Endothelial cell of umbilical vein (primary cell): ENCODE data around the gene PIK3C2G. TPM values are rescaled to one million over a fixed set of nuclear protein-coding genes. Genes with fewer than 3 reads are reported as not detected.

ENCODE experiments used
- BruUV-seq: library from RNA; stranded (reverse); fragments of 400-500 nt; replicated peaks from 2 replicates; lab custom pipeline; 2021; lab: Mats Ljungman, UMichigan
- CTCF ChIA-PET: fragments of 300-600, 350-600 bp; sonication (Branson Sonifier 250); formaldehyde crosslinking; loops from one replicate; lab custom pipeline; 2021; ENCODE audit warnings: antibody characterized with exemption, inconsistent platforms; lab: Charles Lee
- POLR2A ChIA-PET: fragments of 300-600, 350-600 bp; sonication (Branson Sonifier 250); formaldehyde crosslinking; loops from one replicate; lab custom pipeline; 2021; ENCODE audit warnings: antibody characterized with exemption, inconsistent platforms; lab: Charles Lee
- DNase-seq: peaks from one replicate; pipeline ENCODE4 v3.0.0-alpha.2; 2011; ENCODE audit warnings: low read depth, low spot score
- FAIRE-seq: peaks from 2 replicates; lab custom pipeline; 2011; peaks lifted over from hg19 to GRCh38; lab: Jason Lieb, UNC
- H2AFZ ChIP-seq: 2 replicates; pipeline ENCODE4 v1.6.0; 2012; ENCODE audit warnings: low read depth, low read length, control low read depth, inconsistent platforms
- H3K27ac ChIP-seq: 2 replicates; pipeline ENCODE4 v1.5.1; 2011; ENCODE audit warnings: low read depth, mild to moderate bottlenecking, control low read depth, low read length, moderate library complexity; ENCODE audit not compliant: insufficient read depth
- H3K27me3 ChIP-seq, 2 experiments: 2 replicates each; pipeline versions ENCODE4 v1.6.0 to v1.6.1; 2011; ENCODE audit warnings: low read length in 2 of 2, mixed read lengths in 1 of 2; ENCODE audit not compliant: control insufficient read depth in 2 of 2, insufficient read depth in 2 of 2
- H3K36me3 ChIP-seq, 2 experiments: 2 replicates in 1 of 2; 3 replicates in 1 of 2; pipeline ENCODE4 v1.5.1; 2011; ENCODE audit warnings: low read length in 2 of 2, mild to moderate bottlenecking in 1 of 2, moderate library complexity in 1 of 2; ENCODE audit not compliant: control insufficient read depth in 2 of 2, insufficient read depth in 2 of 2; ENCODE audit errors: extremely low read depth in 1 of 2
- H3K4me1 ChIP-seq: 3 replicates; pipeline ENCODE4 v1.5.1; 2011; ENCODE audit warnings: mild to moderate bottlenecking, low read length; ENCODE audit not compliant: control insufficient read depth, insufficient read depth; ENCODE audit errors: extremely low read depth
- H3K4me2 ChIP-seq: 2 replicates; pipeline ENCODE4 v1.6.1; 2011; ENCODE audit warnings: low read length, control low read depth, mixed read lengths; ENCODE audit not compliant: insufficient read depth
- H3K4me3 ChIP-seq, 3 experiments: fragments of 200-600 bp in 1 of 3; sonication (generic), shearing (Covaris generic) in 1 of 3; replicated peaks in 1 of 3; 2 replicates each; pipeline ENCODE4 v1.5.1; 2011 to 2016; ENCODE audit warnings: control low read depth in 3 of 3, low read length in 3 of 3, mild to moderate bottlenecking in 2 of 3, inconsistent platforms in 1 of 3, low read depth in 1 of 3, moderate library complexity in 1 of 3; ENCODE audit not compliant: insufficient read depth in 1 of 3
- H3K79me2 ChIP-seq: 2 replicates; pipeline ENCODE4 v1.6.0; 2012; ENCODE audit warnings: low read length, inconsistent platforms; ENCODE audit not compliant: control insufficient read depth, insufficient read depth
- H3K9ac ChIP-seq: replicated peaks from 2 replicates; pipeline ENCODE3; 2011; ENCODE audit warnings: low read length, control low read depth; ENCODE audit not compliant: insufficient read depth; ENCODE audit errors: extremely low read depth
- H3K9me1 ChIP-seq: replicated peaks from 3 replicates; pipeline ENCODE4 v1.6.0; 2011; ENCODE audit warnings: mild to moderate bottlenecking, low read length; ENCODE audit not compliant: control insufficient read depth, insufficient read depth; ENCODE audit errors: extremely low read depth
- H3K9me3 ChIP-seq: replicated peaks from 2 replicates; pipeline ENCODE4 v1.5.1; 2012; ENCODE audit warnings: low read length, inconsistent platforms; ENCODE audit not compliant: control insufficient read depth, insufficient read depth
- H4K20me1 ChIP-seq: replicated peaks from 2 replicates; pipeline ENCODE3; 2011; ENCODE audit warnings: mild to moderate bottlenecking, low read length; ENCODE audit not compliant: control insufficient read depth, insufficient read depth; ENCODE audit errors: extremely low read depth
- EZH2 ChIP-seq: IDR thresholded peaks from 2 replicates; pipeline ENCODE4 v1.6.1; 2012; ENCODE audit warnings: borderline replicate concordance, low read depth, mild to moderate bottlenecking, moderate library complexity, low read length, inconsistent platforms; ENCODE audit not compliant: severe bottlenecking
- FOS ChIP-seq: IDR thresholded peaks from 2 replicates; pipeline ENCODE4 v1.6.1; 2011; ENCODE audit warnings: mild to moderate bottlenecking, low read length, moderate library complexity, borderline replicate concordance; ENCODE audit not compliant: insufficient read depth
- GATA2 ChIP-seq: IDR thresholded peaks from 2 replicates; pipeline ENCODE4 v1.7.0; 2011; ENCODE audit warnings: low read depth, mild to moderate bottlenecking, moderate library complexity, mixed read lengths, low read length; ENCODE audit not compliant: insufficient read length, insufficient read depth
- JUN ChIP-seq: IDR thresholded peaks from 2 replicates; pipeline ENCODE4 v1.6.1; 2011; ENCODE audit warnings: borderline replicate concordance, low read depth; ENCODE audit not compliant: insufficient read length, insufficient read depth
- MYC ChIP-seq: IDR thresholded peaks from one replicate; pipeline ENCODE4 v1.6.1; 2011; ENCODE audit warnings: mild to moderate bottlenecking, low read depth, low read length
- POLR2A ChIP-seq: IDR thresholded peaks from 2 replicates; pipeline ENCODE4 v1.6.1; 2012; ENCODE audit warnings: low read depth, mild to moderate bottlenecking, control low read depth, low read length
- POLR2AphosphoS5 ChIP-seq: IDR thresholded peaks from 2 replicates; pipeline ENCODE4 v1.6.1; 2012; ENCODE audit warnings: low read depth, mild to moderate bottlenecking, control low read depth, low read length, moderate library complexity; ENCODE audit not compliant: insufficient read depth
- dilution Hi-C: fragments of 300-500 bp; cut with MboI; formaldehyde crosslinking; loops from one replicate; pipeline ENCODE4 v1.15.0; 2019; ENCODE audit warnings: low sequenced_read_pairs; ENCODE audit not compliant: extremely low pct_ligation_motif_present
- intact Hi-C: fragments of 100-400 bp; cut with micrococcal nuclease; formaldehyde crosslinking; loops from one replicate; pipeline ENCODE4 v1.10.0; 2022
- polyA plus RNA-seq, 4 experiments: library from polyadenylated mRNA; depleted of rRNA in 3 of 4; stranded (reverse) in 3 of 4; unstranded in 1 of 4; fragments of >200 nt; gene quantifications; 2 replicates each; pipeline versions ENCODE4 v1.2.1 to v1.2.3, GENCODE V29; 2011 to 2012; ENCODE audit warnings: missing spikeins in 1 of 4
- total RNA-seq: library from RNA; stranded (reverse); gene quantifications from 2 replicates; pipeline ENCODE4 v1.2.3, GENCODE V29; 2021
- TF ChIP-seq, protein P1 (sequence below): IDR thresholded peaks from 2 replicates; pipeline ENCODE4 v1.6.1; 2011; ENCODE audit not compliant: insufficient read depth, insufficient read length
- TF ChIP-seq, protein P2 (sequence below), 2 donors: IDR thresholded peaks; 1 replicate in 1 of 2; 2 replicates in 1 of 2; pipeline ENCODE4 v1.5.1; 2011; ENCODE audit warnings: low read length in 2 of 2, mild to moderate bottlenecking in 2 of 2, moderate library complexity in 2 of 2, control low read depth in 1 of 2, inconsistent platforms in 1 of 2, low read depth in 1 of 2; ENCODE audit not compliant: insufficient read depth in 1 of 2; ENCODE audit errors: extremely low read depth in 1 of 2

Gene PIK3C2G
- total and polyA plus RNA-seq, 2 donors (not counting 3 experiments of a cell fraction or from before 2014, with no cell fraction given) = not detected

DNA sequence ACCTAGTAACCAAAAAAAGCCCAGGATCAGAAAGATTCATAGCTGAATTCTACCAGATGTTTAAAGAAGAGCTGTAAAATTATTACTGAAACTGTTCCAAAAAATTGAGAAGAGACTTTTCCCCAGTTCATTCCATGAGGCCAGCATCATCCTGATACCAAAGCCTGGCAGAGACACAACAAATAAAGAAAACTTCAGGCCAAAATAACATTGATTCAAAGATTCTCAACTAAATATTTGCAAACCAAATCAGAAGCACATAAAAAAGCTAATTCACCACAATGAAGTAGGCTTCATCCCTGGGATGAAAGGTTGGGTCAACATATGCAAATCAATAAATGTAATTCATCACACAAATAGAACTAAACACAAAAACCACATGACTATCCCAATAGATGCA, 325.3 kb downstream of the PIK3C2G start:
- no peaks in the 10 kb centered on the region for H3K79me2 ChIP-seq
- H3K4me2 ChIP-seq = no peak overlapping the region
- H3K4me3 ChIP-seq = no peak overlapping the region
- BruUV-seq = no TSS peak
- no peaks in the 10 kb centered on the region for H4K20me1 ChIP-seq
- no peak overlapping the region for H3K27ac ChIP-seq
- ChIA-PET POLR2A (no interaction called here), CTCF (no interaction called here)
- no peaks in the 10 kb centered on the region for H3K9me1 ChIP-seq
- FAIRE-seq = no peak
- H3K9ac ChIP-seq = no peak overlapping the region
- intact Hi-C loops (no loop called here), dilution Hi-C loops (no loop called here)
- no peaks in the 10 kb centered on the region for H3K4me1 ChIP-seq
- TF ChIP-seq GATA2 (no peak), POLR2AphosphoS5 (no peak), JUN (no peak), FOS (no peak), EZH2 (no peak)
- TF ChIP-seq, protein P1, sequence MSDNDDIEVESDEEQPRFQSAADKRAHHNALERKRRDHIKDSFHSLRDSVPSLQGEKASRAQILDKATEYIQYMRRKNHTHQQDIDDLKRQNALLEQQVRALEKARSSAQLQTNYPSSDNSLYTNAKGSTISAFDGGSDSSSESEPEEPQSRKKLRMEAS = no peak
- no peaks in the 10 kb centered on the region for H3K9me3 ChIP-seq
- no peaks in the 10 kb centered on the region for H3K27me3 ChIP-seq
- H3K36me3 ChIP-seq = no peaks in the 10 kb centered on the region
- H2AFZ ChIP-seq = no peak overlapping the region
- DNase-seq = no peak

DNA sequence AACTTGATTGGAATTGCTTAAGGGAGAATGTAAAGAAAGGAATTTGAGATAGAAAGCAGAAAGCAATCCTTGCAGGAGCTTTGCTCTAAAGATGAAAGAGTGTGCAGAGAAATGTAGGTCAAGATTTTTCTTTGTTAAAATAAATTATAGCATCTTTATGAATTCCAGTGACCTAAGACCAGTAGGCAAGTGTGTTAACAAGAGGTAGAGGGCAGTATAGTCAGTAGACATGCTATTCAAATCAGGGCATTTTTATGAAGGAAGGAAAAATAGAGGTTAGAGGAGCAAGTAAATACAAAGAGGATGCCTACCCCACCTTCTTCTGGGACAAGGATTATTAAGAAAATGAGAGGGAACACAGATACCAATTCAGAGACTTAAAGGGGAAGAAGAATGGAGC, 328.0 kb downstream of the PIK3C2G start:
- H3K4me1 ChIP-seq = no peaks in the 10 kb centered on the region
- no peaks in the 10 kb centered on the region for H3K36me3 ChIP-seq
- no peaks in the 10 kb centered on the region for H3K27me3 ChIP-seq
- H3K4me3 ChIP-seq = no peak overlapping the region
- H2AFZ ChIP-seq = no peak overlapping the region
- ChIA-PET CTCF (no interaction called here), POLR2A (no interaction called here)
- no peak for TF ChIP-seq FOS
- TF ChIP-seq POLR2A = no peak
- no peak for TF ChIP-seq JUN
- TF ChIP-seq POLR2AphosphoS5 = no peak
- TF ChIP-seq, protein P2, sequence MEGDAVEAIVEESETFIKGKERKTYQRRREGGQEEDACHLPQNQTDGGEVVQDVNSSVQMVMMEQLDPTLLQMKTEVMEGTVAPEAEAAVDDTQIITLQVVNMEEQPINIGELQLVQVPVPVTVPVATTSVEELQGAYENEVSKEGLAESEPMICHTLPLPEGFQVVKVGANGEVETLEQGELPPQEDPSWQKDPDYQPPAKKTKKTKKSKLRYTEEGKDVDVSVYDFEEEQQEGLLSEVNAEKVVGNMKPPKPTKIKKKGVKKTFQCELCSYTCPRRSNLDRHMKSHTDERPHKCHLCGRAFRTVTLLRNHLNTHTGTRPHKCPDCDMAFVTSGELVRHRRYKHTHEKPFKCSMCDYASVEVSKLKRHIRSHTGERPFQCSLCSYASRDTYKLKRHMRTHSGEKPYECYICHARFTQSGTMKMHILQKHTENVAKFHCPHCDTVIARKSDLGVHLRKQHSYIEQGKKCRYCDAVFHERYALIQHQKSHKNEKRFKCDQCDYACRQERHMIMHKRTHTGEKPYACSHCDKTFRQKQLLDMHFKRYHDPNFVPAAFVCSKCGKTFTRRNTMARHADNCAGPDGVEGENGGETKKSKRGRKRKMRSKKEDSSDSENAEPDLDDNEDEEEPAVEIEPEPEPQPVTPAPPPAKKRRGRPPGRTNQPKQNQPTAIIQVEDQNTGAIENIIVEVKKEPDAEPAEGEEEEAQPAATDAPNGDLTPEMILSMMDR (IDR thresholded peaks at IDR 0.05; ENCODE audit: extremely low read depth in 1 of 2, insufficient read depth in 1 of 2, low read depth in 1 of 2, low read length in 2 of 2) = no peak
- TF ChIP-seq MYC = no peak
- no peak for TF ChIP-seq GATA2
- TF ChIP-seq, protein P1 = no peak
- TF ChIP-seq EZH2 = no peak
- dilution Hi-C loops = no loop called here
- H3K27ac ChIP-seq = no peak overlapping the region
- no peak overlapping the region for H3K9ac ChIP-seq
- BruUV-seq = no TSS peak
- FAIRE-seq (no peak), DNase-seq (no peak)
- no peaks in the 10 kb centered on the region for H3K79me2 ChIP-seq
- intact Hi-C loops = no loop called here
- no peaks in the 10 kb centered on the region for H3K9me3 ChIP-seq
- H4K20me1 ChIP-seq = no peaks in the 10 kb centered on the region
- no peaks in the 10 kb centered on the region for H3K9me1 ChIP-seq
- no peak overlapping the region for H3K4me2 ChIP-seq
